ENCODE results near the gene UROD. TPM values are rescaled to one million over a fixed set of nuclear protein-coding genes. Genes with fewer than 3 reads are reported as not detected.
A peak's percentile ranks its signal among the peaks of the same experiment; 100 is the strongest.

UROD gene
- total RNA-seq, 1 experiment from 2014 or later: 85.8 TPM

DNA sequence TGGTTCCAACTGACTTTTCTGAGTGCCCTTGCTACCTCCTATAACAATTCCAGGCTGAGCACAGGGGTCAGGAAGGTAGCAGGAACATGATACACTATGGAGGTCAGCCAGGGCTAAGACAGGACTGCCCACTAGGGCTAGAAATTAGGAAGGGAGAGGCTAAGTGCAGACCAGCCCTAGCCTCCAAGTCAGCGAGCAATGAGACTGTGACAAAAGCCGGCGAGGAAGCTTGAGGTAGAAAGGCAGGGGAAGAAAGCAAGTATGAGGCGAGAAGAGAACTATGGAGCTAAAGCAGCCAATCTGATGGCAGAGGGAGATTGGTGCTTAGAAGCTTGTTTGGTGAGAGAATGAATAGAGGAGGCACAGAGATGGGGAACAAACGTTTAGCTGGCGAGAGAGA lies 4.7 kb downstream of the UROD start:
- CTCF ChIA-PET: no interaction called here
- Histone ChIP-seq H3K9me3 (ENCODE audit: low read depth, low read length, poor library complexity, severe bottlenecking) (no peaks in the 10 kb centered on the region), H3K4me1 (ENCODE audit: insufficient read depth, low read length, poor library complexity, severe bottlenecking) (peaks cover 5% of the 10 kb centered on the region), H3K36me3 (ENCODE audit: insufficient read depth, low read length, poor library complexity, severe bottlenecking) (peaks cover 5% of the 10 kb centered on the region), H3K27ac (ENCODE audit: low read depth, low read length, poor library complexity, severe bottlenecking) (no peak overlapping the region), H3K27me3 (replicated peaks; ENCODE audit: insufficient read depth, low read depth, low read length, poor library complexity) (no peaks in the 10 kb centered on the region), H3K4me3 (ENCODE audit: low read depth, low read length, poor library complexity, severe bottlenecking) (no peak overlapping the region)
- POLR2A ChIA-PET (ENCODE audit: low non-redundant PET): no interaction called here
- intact Hi-C loops (cut with micrococcal nuclease; ENCODE audit: unreplicated experiment): loop anchor here (10.0 kb wide), 2 partner anchors 188 to 558 kb away; partner anchors contain the start of gene ZSWIM5
- no peak for TF ChIP-seq EZH2 (IDR thresholded peaks at IDR 0.05; ENCODE audit: borderline replicate concordance, low read depth, low read length, poor library complexity, severe bottlenecking)
- TF ChIP-seq, protein P1, sequence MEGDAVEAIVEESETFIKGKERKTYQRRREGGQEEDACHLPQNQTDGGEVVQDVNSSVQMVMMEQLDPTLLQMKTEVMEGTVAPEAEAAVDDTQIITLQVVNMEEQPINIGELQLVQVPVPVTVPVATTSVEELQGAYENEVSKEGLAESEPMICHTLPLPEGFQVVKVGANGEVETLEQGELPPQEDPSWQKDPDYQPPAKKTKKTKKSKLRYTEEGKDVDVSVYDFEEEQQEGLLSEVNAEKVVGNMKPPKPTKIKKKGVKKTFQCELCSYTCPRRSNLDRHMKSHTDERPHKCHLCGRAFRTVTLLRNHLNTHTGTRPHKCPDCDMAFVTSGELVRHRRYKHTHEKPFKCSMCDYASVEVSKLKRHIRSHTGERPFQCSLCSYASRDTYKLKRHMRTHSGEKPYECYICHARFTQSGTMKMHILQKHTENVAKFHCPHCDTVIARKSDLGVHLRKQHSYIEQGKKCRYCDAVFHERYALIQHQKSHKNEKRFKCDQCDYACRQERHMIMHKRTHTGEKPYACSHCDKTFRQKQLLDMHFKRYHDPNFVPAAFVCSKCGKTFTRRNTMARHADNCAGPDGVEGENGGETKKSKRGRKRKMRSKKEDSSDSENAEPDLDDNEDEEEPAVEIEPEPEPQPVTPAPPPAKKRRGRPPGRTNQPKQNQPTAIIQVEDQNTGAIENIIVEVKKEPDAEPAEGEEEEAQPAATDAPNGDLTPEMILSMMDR (conservative IDR thresholded peaks at IDR 0.05; ENCODE audit: low read depth, low read length): no peak
- no TSS peak for BruUV-seq (replicated peaks)
- DNase-seq (ENCODE audit: low spot score): no peak

DNA sequence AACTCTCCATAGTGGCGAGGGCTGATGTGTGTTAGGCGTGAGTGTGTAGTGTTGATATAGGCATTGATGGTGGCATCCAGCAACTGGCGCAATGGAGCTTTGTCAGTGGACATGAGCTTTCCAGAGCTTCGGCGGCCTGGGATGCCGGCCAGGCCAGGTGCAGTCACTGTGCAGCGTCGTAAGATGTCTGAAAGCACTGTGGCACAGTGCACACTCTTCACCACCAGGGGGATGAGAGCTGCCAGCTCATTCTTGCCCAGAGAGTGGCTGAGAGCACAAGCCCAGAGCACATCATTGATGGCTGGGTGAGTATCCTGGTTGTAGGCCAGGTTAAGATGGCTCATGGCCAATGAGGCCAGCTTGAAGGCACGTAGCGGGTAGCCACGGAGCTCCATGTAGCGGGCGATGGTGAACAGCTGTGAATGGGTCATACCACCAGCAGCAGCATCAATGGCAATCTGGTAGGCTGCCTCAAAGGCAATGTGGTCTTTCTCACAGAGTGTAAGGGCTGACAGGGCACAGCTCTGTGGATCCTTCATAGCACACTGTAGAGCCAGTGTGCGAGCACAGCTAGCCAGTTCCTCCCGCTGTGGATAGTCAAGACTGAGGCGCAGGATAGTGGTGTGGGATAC lies 6.7 kb downstream of the UROD start:
- no peaks in the 10 kb centered on the region for H3K9me3 ChIP-seq (ENCODE audit: low read depth, low read length, poor library complexity, severe bottlenecking)
- intact Hi-C loops (cut with micrococcal nuclease; ENCODE audit: unreplicated experiment): loop anchor here (1.0 to 10.0 kb wide), 3 partner anchors 186 to 556 kb away; partner anchors contain the start of gene ZSWIM5
- no TSS peak for BruUV-seq (replicated peaks)
- no peaks in the 10 kb centered on the region for H3K27me3 ChIP-seq (replicated peaks; ENCODE audit: insufficient read depth, low read depth, low read length, poor library complexity)
- TF ChIP-seq EZH2 (IDR thresholded peaks at IDR 0.05; ENCODE audit: borderline replicate concordance, low read depth, low read length, poor library complexity, severe bottlenecking): no peak
- TF ChIP-seq, protein P1 (conservative IDR thresholded peaks at IDR 0.05; ENCODE audit: low read depth, low read length): peak; percentile 85
- DNase-seq (ENCODE audit: low spot score): peak; percentile 65
- no peak overlapping the region for H3K4me3 ChIP-seq (ENCODE audit: low read depth, low read length, poor library complexity, severe bottlenecking)
- no peaks in the 10 kb centered on the region for H3K4me1 ChIP-seq (ENCODE audit: insufficient read depth, low read length, poor library complexity, severe bottlenecking)
- peaks cover 5% of the 10 kb centered on the region for H3K36me3 ChIP-seq (ENCODE audit: insufficient read depth, low read length, poor library complexity, severe bottlenecking)
- H3K27ac ChIP-seq (ENCODE audit: low read depth, low read length, poor library complexity, severe bottlenecking): no peak overlapping the region
- POLR2A ChIA-PET (ENCODE audit: low non-redundant PET): no interaction called here
- CTCF ChIA-PET: interaction anchor here (0.6 to 1.4 kb wide), 4 partner anchors 62 to 376 kb away, joined by 4 to 15 read pairs (median 8); no protein-coding TSS in a partner anchor

DNA sequence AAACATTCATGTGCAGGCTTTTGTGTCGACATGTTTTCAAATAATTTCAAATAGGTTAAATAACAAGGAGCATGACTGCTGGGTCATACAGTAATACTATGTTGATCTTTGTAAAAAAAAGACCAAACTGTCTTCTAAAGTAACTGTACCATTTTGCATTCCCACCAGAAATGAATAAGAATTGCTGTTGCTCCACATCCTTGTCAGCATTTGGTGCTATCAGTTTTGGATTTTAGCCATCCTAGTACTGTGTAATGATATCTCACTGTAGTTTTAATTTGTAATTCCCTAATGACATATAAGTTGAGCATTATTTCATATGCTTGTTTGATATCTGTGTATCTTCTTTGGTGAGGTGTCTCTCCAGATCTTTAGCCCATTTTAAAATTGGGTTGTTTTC lies 11.6 kb downstream of the UROD start:
- no peaks in the 10 kb centered on the region for H3K27me3 ChIP-seq (replicated peaks; ENCODE audit: insufficient read depth, low read depth, low read length, poor library complexity)
- DNase-seq (ENCODE audit: low spot score): no peak
- no TSS peak for BruUV-seq (replicated peaks)
- no peaks in the 10 kb centered on the region for H3K4me1 ChIP-seq (ENCODE audit: insufficient read depth, low read length, poor library complexity, severe bottlenecking)
- H3K36me3 ChIP-seq (ENCODE audit: insufficient read depth, low read length, poor library complexity, severe bottlenecking): no peaks in the 10 kb centered on the region
- H3K4me3 ChIP-seq (ENCODE audit: low read depth, low read length, poor library complexity, severe bottlenecking): no peak overlapping the region
- H3K9me3 ChIP-seq (ENCODE audit: low read depth, low read length, poor library complexity, severe bottlenecking): no peaks in the 10 kb centered on the region
- intact Hi-C loops (cut with micrococcal nuclease; ENCODE audit: unreplicated experiment): no loop called here
- ChIA-PET POLR2A (ENCODE audit: low non-redundant PET) (no interaction called here), CTCF (no interaction called here)
- no peak for TF ChIP-seq EZH2 (IDR thresholded peaks at IDR 0.05; ENCODE audit: borderline replicate concordance, low read depth, low read length, poor library complexity, severe bottlenecking)
- TF ChIP-seq, protein P1 (conservative IDR thresholded peaks at IDR 0.05; ENCODE audit: low read depth, low read length): no peak
- no peak overlapping the region for H3K27ac ChIP-seq (ENCODE audit: low read depth, low read length, poor library complexity, severe bottlenecking)

Data from A673 (cell line).